ENCODE results near the gene ACP6.
"Not testable (repeated sequence)": the region's sequence is repeated elsewhere in the genome, so short reads cannot be mapped to it uniquely, and the experiment has no call there.

The ACP6 gene

DNA sequence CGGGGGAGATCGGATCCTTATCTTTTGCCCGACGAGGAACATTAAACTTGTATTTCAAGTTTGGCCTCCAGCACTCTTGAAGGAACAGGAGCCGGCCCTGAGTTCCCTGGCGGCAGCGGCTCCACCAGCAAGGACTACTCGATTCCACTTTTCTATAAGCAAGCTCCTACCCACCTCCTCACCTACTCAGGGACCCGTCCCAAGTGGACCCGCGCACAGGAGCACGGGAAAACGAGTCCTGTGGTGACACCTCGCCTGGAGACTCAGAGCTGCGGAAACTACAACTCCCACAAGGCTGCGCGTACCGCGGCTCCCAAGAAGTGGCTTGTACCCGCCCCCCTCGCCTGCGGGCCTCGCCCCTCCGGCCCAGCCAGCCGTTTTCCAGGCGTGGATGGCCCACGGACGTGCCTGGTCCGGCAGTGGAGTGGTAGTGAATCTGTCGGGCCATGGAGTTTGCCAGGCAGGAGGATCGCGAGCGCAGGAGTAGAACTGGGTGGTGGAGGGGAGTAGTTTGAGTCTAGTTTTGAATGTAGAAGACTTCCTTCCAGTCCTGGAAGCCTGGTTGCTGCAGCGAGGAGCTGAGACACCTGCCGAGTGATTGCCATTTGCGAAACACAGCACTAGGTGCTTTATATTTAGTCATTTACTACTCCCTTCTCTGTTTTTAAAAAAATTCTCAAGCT, at the start of gene ACP6:
ACP6 (minus strand) TSS at position 206 of the 683 bp plus-strand sequence. CDS start 476 bp downstream, outside the sequence.
- peak; percentile 66 to 76 (median 69) for DNase-seq

DNA sequence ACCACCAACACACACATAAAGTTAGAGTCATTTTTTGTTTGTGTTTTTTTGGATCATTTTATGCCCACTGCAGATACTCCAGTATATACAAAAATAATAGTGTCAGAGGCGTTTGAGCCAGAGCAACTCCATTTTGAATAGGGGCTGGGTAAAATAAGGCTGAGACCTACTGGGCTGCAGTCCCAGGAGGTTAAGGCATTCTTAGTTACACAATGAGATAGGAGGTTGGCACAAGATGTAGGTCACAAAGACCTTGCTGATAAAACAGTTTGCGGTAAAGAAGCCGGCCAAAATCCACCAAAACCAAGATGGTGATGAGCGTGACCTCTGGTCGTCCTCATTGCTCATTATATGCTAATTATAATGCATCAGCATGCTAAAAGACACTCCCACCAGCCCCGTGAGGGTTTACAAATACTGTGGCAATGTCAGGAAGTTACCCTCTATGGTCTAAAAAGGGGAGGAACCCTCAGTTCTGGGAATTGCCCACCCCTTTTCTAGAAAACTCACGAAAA, 49.4 kb upstream of the ACP6 start:
- DNase-seq, result no peak

DNA sequence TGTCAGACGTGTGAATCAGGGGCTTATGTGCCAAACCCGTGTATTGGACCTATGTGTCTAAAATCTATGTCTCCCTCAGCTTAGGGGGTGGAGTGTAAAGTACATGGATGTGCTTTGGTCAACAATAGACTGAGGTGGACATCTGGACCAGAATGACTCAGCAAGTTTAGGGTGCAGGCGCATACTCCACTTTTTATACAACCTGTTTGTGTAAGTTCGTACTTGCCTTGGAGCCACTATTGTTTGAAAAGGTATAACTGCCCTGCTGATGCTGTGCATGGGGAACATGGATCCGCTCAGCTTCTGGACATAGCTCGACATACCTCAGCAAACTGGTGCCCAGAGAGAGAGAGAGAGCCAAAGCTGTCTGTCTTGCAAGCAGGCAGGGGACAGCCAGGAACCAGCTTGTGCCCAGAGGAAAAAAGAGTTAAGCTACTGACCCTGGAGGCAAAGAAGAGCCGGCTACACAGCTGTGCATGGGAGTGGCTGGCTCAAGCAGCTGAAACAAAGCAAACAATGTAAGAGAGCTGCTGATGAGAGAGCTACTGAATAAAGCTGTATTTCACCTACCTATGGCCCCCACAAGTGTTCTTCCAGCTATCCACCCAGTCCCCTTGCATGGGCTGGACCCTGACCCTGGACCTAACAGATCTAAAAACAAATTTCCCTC, 48.8 kb upstream of the ACP6 start:
- DNase-seq, result no peak

DNA sequence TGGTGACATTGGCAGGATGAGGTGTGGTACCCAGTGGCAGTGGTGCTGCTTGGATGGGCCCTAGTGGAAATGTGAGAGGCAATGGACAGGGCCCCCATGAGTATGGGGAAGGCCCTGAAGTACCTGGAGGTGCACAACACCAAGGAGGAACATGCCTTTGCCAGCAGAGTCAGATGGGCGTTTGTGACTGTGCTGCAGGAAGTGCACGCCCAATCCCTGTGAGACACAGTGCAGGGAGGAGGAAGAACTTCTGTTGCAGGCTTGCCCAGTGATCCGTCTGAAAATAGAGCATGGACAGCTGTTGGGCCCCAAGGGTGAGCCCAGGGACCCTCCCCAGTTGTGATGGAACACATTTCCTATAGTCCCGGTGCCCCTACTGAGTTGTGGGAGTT, 47.4 kb upstream of the ACP6 start:
- DNase-seq, result no peak

DNA sequence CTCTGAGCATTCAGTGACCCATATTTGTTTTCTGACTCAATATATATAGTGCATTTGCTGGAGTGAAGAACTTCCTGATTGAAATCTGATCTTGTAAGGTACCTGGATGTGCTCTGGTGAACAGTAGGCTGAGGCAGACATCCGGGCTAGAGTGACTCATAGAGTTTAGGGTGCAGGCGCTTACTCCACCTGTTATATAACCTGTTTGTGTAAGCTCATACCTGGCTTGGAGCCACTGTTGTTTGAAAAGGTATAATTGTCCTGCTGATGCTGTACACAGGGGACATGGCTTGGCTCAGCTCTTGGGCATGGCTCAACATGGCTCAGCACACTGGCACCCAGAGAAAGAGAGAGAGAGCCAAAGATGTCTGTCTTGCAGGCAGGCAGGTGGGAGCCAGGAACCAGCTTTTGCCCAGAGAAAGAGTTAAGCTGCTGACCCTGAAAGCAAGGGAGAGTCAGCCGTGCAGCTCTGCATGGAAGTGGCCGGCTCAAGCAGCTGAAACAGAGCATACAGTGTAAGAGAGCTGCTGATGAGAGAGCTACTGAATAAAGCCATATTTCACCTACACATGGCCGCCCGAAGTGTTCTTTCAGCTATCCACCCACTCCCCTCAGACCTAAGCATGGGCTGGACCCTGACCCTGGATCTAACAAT, 46.9 kb upstream of the ACP6 start:
- DNase-seq, result no peak

DNA sequence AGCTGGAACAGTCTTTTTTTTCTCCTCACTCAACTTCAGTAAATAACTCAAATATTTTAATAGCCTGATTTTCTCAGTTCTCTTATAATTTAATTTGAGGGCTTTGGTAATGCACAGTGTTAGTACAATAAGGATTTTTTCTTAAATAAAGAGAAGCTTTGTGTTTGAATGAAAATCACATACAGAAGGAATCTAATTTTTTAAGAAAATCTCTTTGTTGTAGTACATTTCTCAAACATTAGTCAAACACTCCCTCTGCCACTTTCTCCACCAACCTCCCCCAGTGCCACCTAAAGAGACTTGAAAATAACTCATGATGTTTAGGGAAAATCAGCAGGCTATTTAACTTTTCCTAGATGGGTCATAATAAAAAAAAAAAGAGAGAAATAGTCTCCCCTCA, 42.3 kb upstream of the ACP6 start:
- no peak for DNase-seq

DNA sequence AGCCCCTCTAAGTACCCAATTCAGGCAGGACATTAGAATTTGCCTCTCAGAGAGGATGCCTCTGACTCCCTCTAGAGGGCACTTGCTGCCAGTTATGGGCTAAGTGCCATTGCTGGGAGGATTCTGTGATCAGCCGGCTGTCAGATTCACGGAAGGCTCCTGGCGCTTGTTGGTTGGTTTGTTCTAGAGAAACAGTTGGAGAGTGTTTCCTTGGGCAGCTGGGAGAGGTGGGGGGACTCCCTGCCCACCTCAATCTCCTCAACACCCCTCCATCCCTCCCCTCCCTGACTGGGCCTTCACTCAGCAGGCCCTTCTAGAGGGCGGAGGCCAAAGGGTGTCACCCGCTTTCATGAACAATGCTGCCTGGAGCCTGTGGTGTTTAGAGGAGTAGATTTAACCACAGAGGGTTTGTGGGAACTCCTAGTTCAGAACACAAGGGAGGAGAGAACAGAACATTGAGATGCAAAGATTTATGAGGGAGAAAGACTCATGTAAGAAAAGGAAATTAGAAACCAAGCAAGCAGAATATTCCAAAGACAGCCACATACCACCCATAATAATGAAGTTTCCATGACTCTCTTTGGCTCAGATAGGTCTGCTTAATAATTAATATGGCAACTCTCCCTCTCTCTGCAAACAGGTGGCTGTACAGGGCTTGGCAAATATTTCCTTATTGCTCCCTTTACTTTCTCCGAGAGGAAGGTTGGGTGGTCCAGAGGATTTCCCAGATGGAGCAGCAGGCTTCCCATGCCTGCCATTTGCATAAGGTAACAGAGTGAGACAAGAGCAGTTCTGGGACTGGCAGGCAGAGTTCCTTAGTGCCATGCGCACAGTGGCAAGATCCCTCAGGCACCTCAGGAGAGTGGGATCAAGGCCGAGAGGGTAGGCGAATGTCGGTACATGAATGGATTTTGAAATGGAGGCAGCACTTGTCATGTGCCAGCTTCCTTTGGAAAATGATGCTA, 30.0 kb upstream of the ACP6 start:
- peak in 2 of 4 experiments; percentile 5 to 10 for DNase-seq

DNA sequence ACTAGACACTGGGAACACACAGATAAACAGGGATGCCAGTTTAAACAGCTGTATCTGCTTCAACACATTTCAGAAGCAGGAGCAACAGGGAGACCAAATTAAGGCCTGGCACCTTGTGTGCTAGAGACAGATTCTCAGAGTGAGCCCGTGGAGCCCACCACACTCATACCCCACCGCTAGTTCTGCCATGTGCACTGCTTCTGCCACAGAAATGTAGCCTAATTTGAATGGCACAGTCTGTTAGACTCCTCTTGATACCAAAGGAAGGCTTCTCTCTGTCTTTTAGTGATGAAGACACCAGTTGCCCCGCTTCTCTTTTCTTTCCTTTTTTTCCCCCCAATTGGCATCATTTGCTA, 29.3 kb upstream of the ACP6 start:
- no peak for DNase-seq

DNA sequence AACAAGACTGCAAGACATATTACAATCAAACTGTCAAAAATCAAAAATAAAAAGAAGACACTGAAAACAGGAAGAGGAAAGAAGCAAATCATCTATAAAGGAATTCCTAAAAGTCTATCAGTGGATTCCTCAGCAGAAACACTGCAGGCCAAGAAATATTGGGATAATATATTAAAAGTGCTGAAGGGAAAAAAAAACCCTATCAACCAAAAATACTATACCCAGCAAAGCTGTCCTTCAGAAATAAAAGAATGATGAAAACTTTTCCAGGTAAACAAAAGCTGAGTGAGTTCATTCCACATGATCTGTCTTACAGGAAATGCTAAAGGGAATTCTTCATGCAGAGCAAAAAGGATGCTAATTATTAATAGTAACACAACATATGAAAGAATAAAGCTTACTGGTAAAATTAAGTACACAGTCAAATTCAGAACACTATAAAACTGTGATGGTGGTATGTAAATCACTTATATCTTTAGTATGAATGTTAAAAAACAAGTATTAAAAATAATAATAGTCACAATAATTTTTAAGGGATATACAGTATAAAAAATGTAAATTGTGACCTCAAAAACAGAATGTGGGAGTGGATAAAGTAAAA, 12.9 kb upstream of the ACP6 start:
- DNase-seq, result no peak

DNA sequence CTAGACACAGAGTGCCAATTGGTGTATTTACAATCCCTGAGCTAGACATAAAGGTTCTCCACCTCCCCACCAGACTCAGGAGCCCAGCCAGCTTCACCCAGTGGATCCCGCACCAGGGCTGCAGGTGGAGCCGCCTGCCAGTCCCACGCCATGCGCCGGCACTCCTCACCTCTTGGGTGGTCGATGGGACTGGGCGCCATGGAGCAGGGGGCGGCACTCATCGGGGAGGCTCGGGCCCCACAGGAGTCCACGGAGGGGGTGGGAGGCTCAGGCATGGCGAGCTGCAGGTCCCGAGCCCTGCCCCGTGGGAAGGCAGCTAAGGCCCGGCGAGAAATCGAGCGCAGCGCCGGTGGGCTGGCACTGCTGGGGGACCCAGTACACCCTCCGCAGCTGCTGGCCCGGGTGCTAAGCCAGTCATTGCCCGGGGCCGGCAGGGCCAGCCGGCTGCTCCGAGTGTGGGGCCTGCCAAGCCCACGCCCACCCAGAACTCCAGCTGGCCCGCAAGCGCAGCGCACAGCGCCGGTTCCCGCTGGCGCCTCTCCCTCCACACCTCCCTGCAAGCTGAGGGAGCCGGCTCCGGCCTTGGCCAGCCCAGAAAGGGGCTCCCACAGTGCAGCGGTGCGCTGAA, 10.4 kb upstream of the ACP6 start:
- DNase-seq, result not testable (repeated sequence)

DNA sequence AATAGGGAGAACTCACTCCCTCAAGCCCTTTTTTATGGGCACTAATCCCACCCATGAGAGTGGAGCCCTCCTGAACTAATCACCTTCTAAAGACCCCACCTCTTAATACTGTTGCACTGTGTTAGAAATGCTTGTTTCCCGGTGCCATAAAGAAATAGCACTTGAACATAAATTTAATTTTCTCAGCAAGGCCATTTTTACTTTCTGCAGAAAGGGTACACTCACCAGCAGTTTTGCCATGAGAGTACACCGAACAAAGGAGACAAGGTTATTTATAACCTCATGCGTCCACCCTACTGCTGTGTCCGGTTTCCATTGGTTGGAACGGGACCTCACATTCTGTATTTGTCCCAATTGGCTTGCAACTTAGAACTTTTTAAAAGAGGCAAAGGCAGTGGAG, 7.4 kb upstream of the ACP6 start:
- not testable (repeated sequence) for DNase-seq

DNA sequence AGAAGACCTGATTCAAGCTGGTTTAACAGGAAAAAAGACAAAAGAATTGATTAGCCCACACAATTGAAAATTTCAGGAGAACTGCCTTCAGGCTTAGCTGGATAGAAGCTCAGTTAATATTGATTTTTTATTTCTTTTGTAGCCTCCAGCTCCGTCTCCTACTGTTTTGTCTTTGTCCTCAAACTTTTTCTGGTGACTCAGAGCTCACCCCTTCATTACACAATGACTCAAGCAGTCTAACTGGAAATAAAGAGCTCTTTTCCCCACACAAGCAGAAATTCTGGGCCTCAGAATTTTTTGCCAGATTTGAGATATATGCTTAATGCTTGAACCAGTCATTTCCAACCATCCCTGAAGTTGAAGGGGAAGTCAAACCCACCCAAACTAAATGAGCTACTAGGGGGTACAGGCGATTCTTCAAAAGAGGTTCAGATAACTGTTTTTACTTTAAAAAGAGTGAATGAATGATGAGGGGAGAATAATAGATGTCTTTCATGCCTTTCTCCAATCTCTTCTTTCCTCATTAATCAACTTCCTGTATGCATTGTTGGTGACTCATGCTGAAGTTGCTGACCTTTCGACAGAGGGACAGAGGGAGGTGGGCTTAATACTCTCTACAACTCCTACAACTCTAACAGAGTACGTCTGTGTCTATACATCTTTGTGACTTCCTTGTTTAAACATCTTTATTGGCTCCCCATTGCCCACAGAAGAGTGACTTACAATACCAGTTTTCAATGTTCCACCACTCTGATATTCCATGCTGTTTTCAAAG, 6.2 kb upstream of the ACP6 start:
- DNase-seq, result no peak

DNA sequence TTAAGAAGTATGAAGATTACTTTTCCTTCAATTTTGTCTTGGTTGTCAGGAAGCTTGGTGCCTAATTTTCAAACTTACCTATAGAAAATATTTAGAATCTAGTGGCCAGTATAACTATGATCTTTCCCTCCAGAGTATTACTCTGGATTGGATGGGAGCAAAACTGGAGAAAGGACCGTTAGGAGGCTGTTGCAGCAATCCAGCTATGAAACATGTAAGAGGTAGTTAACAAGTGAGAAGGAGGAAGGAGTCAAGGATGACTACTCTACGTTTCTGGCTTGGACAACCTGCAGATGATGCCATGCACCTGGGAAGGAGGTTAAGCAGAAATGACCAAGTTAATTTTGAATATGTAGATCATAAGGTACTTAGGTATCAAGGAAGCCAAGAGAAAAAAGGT, 3.5 kb upstream of the ACP6 start:
- DNase-seq, result no peak

DNA sequence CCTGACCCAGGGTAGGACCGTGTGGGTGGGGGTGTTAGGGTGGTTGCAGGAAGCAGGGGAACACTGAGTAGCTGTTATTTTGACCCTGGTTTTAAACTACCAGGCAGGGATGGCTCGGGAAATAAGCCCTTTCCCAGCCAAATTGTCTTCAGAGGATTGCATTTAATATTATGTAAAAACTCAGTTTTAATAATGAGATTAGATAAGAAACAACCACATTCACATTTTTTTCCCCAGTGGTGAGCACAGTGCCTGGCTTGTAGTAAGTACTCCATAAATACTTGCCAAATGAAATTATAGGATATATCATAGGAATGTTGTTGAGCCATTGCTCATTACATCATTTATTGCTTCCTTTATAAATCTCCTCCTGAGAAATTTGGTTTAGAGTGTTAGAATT, 3.1 kb upstream of the ACP6 start:
- no peak for DNase-seq

DNA sequence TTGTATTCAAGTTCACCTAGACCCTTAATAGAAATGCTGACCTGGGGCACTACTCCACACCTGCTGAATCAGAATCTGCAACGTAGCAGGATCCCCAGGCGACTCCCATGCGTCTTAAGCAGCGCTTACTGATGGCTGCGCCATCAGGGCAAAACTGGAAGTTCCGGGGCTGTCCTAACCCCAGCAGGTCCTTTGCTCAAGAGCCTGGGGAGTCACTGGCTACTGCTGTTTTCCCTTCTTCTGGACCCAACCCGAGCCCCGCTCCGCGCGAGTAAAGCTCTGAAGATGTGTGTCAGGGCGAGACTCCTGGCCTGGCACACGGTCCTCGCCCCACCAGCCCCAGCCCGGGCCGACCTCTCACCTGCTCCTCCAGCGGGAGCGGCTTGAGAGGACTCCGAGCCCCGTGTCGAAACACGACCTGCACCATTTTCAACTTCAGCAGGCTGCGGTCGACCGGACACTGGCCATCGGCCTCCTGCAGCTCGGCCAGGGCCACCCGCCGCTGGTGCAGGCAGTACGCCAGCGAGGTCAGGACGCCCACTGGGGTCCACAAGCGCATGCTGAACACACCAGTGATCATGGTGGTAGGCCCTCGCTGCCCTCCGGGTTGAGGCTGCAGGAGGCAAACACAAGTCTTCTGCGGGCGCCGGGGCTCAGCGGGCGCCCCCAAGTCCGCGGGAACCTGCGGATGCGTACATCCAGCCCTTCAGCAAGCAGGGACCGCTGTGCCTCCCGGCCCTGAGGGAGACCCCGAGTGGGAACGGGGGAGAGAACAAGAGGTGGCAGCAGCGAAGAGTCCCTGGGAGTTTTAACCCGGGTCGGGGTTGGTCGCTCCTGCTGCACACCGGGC, 630 bp downstream of the ACP6 start:
- peak in 1 of 4 experiments; percentile 17 for DNase-seq

DNA sequence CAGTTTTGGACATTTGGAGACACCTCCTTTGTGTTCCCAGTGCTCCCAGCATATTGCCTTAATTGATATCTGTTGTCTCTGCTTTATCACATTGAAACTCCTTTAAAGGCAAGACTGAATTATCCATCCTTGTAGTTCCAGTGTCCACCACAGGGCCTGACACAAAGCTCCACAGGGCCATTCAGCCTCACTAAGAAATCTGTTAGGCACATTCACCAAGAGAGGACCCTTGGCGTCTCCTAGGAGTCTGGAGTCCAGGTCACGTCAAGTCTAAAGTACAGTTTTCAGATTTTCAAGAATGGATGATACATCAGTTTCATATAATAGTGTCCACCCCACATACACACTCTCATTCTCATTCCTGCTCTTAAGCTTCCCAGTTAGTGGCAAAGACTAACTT, 4.8 kb downstream of the ACP6 start:
- DNase-seq, result no peak

DNA sequence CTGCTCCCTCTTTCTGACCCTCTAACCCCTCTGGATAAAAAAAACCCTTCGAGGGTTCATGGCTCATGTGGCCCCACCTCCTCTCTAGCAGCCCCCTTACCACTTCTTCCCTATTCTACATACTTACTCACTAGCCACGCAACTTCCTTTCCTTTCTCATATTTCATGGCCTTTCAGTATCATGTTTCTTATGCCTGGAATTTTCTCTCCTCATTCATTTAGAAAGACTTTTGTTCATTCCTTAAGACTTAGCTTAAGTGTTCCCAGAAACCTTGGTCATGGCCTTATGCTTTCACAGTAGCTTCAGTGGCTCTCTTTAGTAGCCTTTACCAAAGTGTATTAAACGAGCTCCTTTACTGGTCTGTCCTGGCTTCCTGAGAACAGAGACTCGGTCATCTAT, 6.1 kb downstream of the ACP6 start:
- no peak for DNase-seq

DNA sequence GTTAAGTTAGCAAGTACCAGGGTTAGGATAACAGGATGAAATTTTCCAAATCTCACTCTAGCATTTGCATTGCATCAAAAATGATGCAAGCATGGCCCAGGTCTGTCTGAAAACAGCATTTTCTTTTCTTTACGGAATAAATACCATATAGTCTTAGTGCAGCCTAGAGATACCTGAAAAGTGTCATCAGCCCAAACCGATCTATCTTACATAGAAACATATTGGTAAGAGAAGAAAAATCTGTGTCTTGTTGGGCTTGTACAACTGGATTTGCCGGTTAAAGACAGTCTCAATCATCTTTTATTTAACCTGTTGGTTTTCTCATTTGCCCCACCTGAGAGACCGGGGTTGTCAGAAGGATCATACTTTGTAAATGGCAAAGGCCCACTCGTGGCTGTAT, 15.8 kb downstream of the ACP6 start:
- DNase-seq, result no peak

DNA sequence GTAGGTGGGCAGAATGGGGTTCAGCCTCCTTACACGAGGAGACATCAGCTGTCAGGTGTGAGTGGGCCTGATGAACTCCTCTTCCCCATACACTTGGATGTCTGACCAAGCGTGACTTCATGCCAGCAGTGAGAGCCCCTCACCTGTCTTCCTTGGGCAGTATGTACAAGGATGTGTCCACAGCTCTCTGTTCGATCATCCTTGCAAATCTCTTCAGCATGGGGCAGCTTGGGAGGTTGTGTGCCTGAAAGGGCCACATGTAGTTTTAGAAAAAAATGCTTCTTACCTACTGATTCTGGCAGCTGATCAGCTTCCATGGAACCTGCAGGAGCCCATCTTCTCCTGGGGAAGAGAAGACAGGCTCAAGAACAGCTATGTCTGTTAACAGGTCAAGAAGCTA, 18.0 kb downstream of the ACP6 start:
- DNase-seq, result no peak

DNA sequence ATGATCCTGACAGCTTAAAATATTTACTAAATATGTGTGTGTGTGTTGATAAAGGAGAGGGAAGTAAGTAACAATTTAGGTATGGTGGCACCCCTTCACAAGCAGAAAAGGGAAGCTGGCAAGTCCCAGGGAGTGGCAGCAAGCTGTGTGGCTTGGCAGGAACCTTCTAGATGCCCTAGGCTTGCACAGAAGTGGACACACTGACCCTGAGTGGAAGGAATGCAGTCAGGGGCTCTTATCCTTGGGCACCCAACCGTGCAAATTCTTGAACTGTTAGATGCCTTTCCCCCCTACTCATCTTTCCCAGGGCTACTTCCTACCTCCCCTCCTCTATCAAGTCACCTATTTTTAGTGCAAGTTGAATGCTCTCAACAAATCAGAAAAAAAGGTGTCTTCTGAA, 18.9 kb downstream of the ACP6 start:
- no peak for DNase-seq

Data from activated CD4-positive, CD25-positive, alpha-beta regulatory T cell (primary cell).